ENCODE measurements around the gene ALDH3A1.

GRCh38 chr17:19760746-19761145 is 12.6 kb upstream of the ALDH3A1 start:
- TF ChIP-seq POLR2A (IDR thresholded peaks at IDR 0.05; ENCODE audit: low read depth, low read length) (no peak), POLR2AphosphoS5 (IDR thresholded peaks at IDR 0.05; ENCODE audit: low read depth, low read length) (no peak)
